Esophagus muscularis mucosa (tissue), 4 donors: ENCODE measurements around the gene RET. TPM values are rescaled to one million over a fixed set of nuclear protein-coding genes. Genes with fewer than 3 reads are reported as not detected.

ENCODE experiments used
- DNase-seq: peaks from one replicate; pipeline ENCODE4 v3.0.0-alpha.2; 2017; ENCODE audit errors: extremely low spot score
- H3K27ac ChIP-seq, 4 donors: fragments of 200-600 bp; sonication (generic); replicated peaks in 1 of 4; 1 replicate in 3 of 4; 2 replicates in 1 of 4; pipeline ENCODE4 v1.5.1; 2016 to 2019; ENCODE audit warnings: mild to moderate bottlenecking in 1 of 4
- H3K27me3 ChIP-seq, 4 donors: fragments of 200-600 bp; sonication (generic); one replicate each; pipeline versions ENCODE4 v1.5.1 to v1.6.0; 2016 to 2019
- H3K36me3 ChIP-seq, 4 donors: fragments of 200-600 bp; sonication (generic); one replicate each; pipeline ENCODE4 v1.5.1; 2016 to 2019
- H3K4me1 ChIP-seq, 4 donors: fragments of 200-600 bp; sonication (generic); one replicate each; pipeline ENCODE4 v1.5.1; 2016 to 2019
- H3K4me3 ChIP-seq, 4 donors: fragments of 200-600 bp; sonication (generic); 1 replicate in 2 of 4; 2 replicates in 2 of 4; pipeline ENCODE4 v1.5.1; 2016 to 2019; ENCODE audit warnings: mild to moderate bottlenecking in 4 of 4, moderate library complexity in 1 of 4
- H3K9me3 ChIP-seq, 4 donors: fragments of 200-600 bp; sonication (generic); 1 replicate in 3 of 4; 2 replicates in 1 of 4; pipeline ENCODE4 v1.5.1; 2016 to 2019
- CTCF ChIP-seq, 3 experiments: fragments of 200-600 bp in 2 of 3; fragments of 450-650 bp in 1 of 3; sonication (generic) in 2 of 3; IDR thresholded peaks; one replicate each; pipeline ENCODE4 v1.5.1; 2017 to 2019; ENCODE audit warnings: antibody characterized with exemption in 3 of 3, mild to moderate bottlenecking in 2 of 3, moderate library complexity in 1 of 3
- EP300 ChIP-seq: sonication (generic); formaldehyde crosslinking; IDR thresholded peaks from one replicate; pipeline ENCODE4 v1.6.1; 2017; ENCODE audit warnings: antibody characterized with exemption
- POLR2A ChIP-seq: fragments of 450-650 bp; IDR thresholded peaks from one replicate; pipeline ENCODE4 v1.6.1; 2017; ENCODE audit warnings: antibody characterized with exemption, moderate library complexity, mild to moderate bottlenecking, low read depth
- POLR2AphosphoS5 ChIP-seq, 2 donors: sonication (generic); formaldehyde crosslinking; IDR thresholded peaks; one replicate each; pipeline ENCODE4 v1.6.1; 2017; ENCODE audit warnings: antibody characterized with exemption in 2 of 2
- WGBS: methylation state at CpG from one replicate; pipeline ENCODE4 v1.1.5; 2018; 5-methylcytosine and 5-hydroxymethylcytosine counted together
- intact Hi-C: fragments of 100-400 bp; cut with DNase I; formaldehyde crosslinking; loops from one replicate; pipeline ENCODE4 v1.15.1; 2023
- total RNA-seq, 4 donors: library from RNA; depleted of rRNA; stranded (reverse); fragments of >200 nt; gene quantifications; one replicate each; pipeline versions ENCODE4 v1.1.0 to v1.2.1, GENCODE V29; 2016

Gene RET
- total RNA-seq, 4 donors from 2014 or later, result 1.7 to 4.0 (median 3.0) TPM

GRCh38 chr10:43056568-43057011 lies 20.3 kb upstream of the RET start:
- no peak overlapping the region for H3K4me3 ChIP-seq
- TF ChIP-seq EP300 (no peak), POLR2AphosphoS5 (IDR thresholded peaks at IDR 0.05) (no peak), POLR2A (no peak), CTCF (IDR thresholded peaks at IDR 0.05) (no peak)
- 100% methylated on average over 1 of the region's 5 CpGs for WGBS
- DNase-seq, result no peak
- no peaks in the 10 kb centered on the region for H3K36me3 ChIP-seq
- H3K4me1 ChIP-seq, result no peaks in the 10 kb centered on the region
- intact Hi-C loops, result no loop called here
- H3K9me3 ChIP-seq, result no peaks in the 10 kb centered on the region
- H3K27ac ChIP-seq, result no peak overlapping the region
- peaks cover 0 to 50% (median 0%) of the 10 kb centered on the region in 4 donors for H3K27me3 ChIP-seq

- no peak overlapping the region for H3K4me3 ChIP-seq
- 65% methylated on average over 6 of the region's 7 CpGs for WGBS
- H3K27me3 ChIP-seq, result peaks cover 0 to 56% (median 0%) of the 10 kb centered on the region in 4 donors
- TF ChIP-seq EP300, result no peak
- TF ChIP-seq CTCF (IDR thresholded peaks at IDR 0.05), result no peak
- no peak for TF ChIP-seq POLR2A
- no peak for TF ChIP-seq POLR2AphosphoS5 (IDR thresholded peaks at IDR 0.05)
- no peak for DNase-seq
- no peaks in the 10 kb centered on the region for H3K36me3 ChIP-seq
- intact Hi-C loops, result no loop called here
- H3K4me1 ChIP-seq, result no peaks in the 10 kb centered on the region
- H3K9me3 ChIP-seq, result no peaks in the 10 kb centered on the region
- no peak overlapping the region for H3K27ac ChIP-seq
These were observed 19.6 kb upstream of the RET start for GRCh38 chr10:43057231-43057711.

- peaks cover 0 to 56% (median 0%) of the 10 kb centered on the region in 4 donors for H3K27me3 ChIP-seq
- H3K36me3 ChIP-seq, result no peaks in the 10 kb centered on the region
- H3K27ac ChIP-seq, result no peak overlapping the region
- H3K4me3 ChIP-seq, result no peak overlapping the region
- DNase-seq, result no peak
- no peaks in the 10 kb centered on the region for H3K9me3 ChIP-seq
- H3K4me1 ChIP-seq, result no peaks in the 10 kb centered on the region
- WGBS, result 82% methylated on average over 9 of the region's 9 CpGs
- intact Hi-C loops, result no loop called here
- no peak for TF ChIP-seq POLR2A
- no peak for TF ChIP-seq EP300
- TF ChIP-seq POLR2AphosphoS5 (IDR thresholded peaks at IDR 0.05), result no peak
These were observed 19.0 kb upstream of the RET start for GRCh38 chr10:43057831-43058340.

DNA sequence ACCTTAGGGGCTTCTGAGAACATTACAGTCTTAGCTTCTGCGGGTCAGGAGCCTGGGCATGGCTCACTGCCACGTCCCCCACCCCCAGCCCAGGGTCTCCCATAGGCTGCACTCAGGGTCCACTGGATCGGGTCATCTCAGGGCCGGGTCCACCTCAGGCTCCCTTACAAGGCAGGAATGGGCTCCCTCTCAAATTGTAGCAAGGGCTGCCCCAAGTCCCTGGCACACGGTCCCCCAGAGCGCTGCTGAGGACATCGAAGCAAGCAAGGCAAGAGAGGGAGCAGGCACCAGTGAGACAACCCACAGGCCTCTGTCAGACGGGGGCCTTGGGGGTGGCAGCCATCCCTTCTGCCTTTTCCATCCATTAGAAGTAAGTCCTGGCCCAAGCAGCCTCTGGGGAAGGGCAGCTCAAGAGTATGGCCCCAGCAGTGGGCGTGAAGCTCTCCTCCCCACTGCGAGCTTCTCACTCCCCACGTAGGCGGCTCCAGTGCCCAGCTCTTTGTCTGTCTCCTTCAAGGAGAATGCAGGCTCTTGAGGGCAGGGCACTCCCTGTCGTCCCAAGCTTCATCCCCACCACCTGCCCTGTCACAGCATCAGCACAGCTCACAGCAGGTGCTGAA lies 18.0 kb upstream of the RET start:
- no peak overlapping the region for H3K4me3 ChIP-seq
- H3K9me3 ChIP-seq, result no peaks in the 10 kb centered on the region
- intact Hi-C loops, result no loop called here
- 84% methylated on average over 10 of the region's 13 CpGs for WGBS
- H3K4me1 ChIP-seq, result no peaks in the 10 kb centered on the region
- H3K27me3 ChIP-seq, result peaks cover 0 to 56% (median 0%) of the 10 kb centered on the region in 4 donors
- TF ChIP-seq EP300 (no peak), POLR2A (no peak), CTCF (IDR thresholded peaks at IDR 0.05) (no peak), POLR2AphosphoS5 (IDR thresholded peaks at IDR 0.05) (no peak)
- DNase-seq, result no peak
- no peaks in the 10 kb centered on the region for H3K36me3 ChIP-seq
- no peak overlapping the region for H3K27ac ChIP-seq

GRCh38 chr10:43059336-43059720 lies 17.5 kb upstream of the RET start:
- TF ChIP-seq POLR2A (no peak), CTCF (IDR thresholded peaks at IDR 0.05) (no peak), POLR2AphosphoS5 (IDR thresholded peaks at IDR 0.05) (no peak), EP300 (no peak)
- Histone ChIP-seq H3K9me3 (no peaks in the 10 kb centered on the region), H3K27me3 (peaks cover 0 to 56% (median 0%) of the 10 kb centered on the region in 4 donors), H3K36me3 (no peaks in the 10 kb centered on the region), H3K4me3 (no peak overlapping the region), H3K4me1 (no peaks in the 10 kb centered on the region), H3K27ac (no peak overlapping the region)
- DNase-seq, result no peak
- intact Hi-C loops, result no loop called here
- 56% methylated on average over 5 of the region's 6 CpGs for WGBS
